Fibroblast of upper back skin (primary cell): ENCODE results near the gene UAP1L1.
"Not testable (repeated sequence)": the region's sequence is repeated elsewhere in the genome, so short reads cannot be mapped to it uniquely, and the experiment has no call there.

Experiments used
- DNase-seq: peaks from one replicate; pipeline ENCODE4 v3.0.0-alpha.2; 2013

The UAP1L1 gene

GRCh38 chr9:137116027-137116507 is 38.8 kb downstream of the UAP1L1 start:
- DNase-seq: no peak

- no peak for DNase-seq
Measured at GRCh38 chr9:137116728-137117127, 39.4 kb downstream of the UAP1L1 start.

- DNase-seq: no peak
Measured at GRCh38 chr9:137117269-137117731, 40.0 kb downstream of the UAP1L1 start.

- not testable (repeated sequence) for DNase-seq
Measured at GRCh38 chr9:137118092-137118603, 40.8 kb downstream of the UAP1L1 start.

GRCh38 chr9:137121927-137122795 is 44.8 kb downstream of the UAP1L1 start:
- DNase-seq: not testable (repeated sequence)

- DNase-seq: not testable (repeated sequence)
Measured at GRCh38 chr9:137122796-137123467, 45.6 kb downstream of the UAP1L1 start.

- no peak for DNase-seq
Measured at GRCh38 chr9:137123468-137123837, 46.1 kb downstream of the UAP1L1 start.

GRCh38 chr9:137123952-137124462 is 46.7 kb downstream of the UAP1L1 start:
- not testable (repeated sequence) for DNase-seq

- DNase-seq: no peak
Measured at GRCh38 chr9:137126786-137127185, 49.5 kb downstream of the UAP1L1 start.

- no peak for DNase-seq
Measured at GRCh38 chr9:137127301-137128157, 50.2 kb downstream of the UAP1L1 start.

GRCh38 chr9:137128158-137128861 is 51.0 kb downstream of the UAP1L1 start:
- DNase-seq: no peak

- no peak for DNase-seq
Measured at GRCh38 chr9:137128862-137129455, 51.6 kb downstream of the UAP1L1 start.

GRCh38 chr9:137129456-137130175 is 52.3 kb downstream of the UAP1L1 start:
- DNase-seq: peak; percentile 88

GRCh38 chr9:137130176-137130755 is 52.9 kb downstream of the UAP1L1 start:
- DNase-seq: no peak
